Breast epithelium (tissue), 3 donors: ENCODE measurements around the gene ALK.

Experiments
- POLR2A ChIP-seq: fragments of 450-650 bp; IDR thresholded peaks from one replicate; pipeline ENCODE4 v1.6.1; 2016; ENCODE audit warnings: antibody characterized with exemption, mild to moderate bottlenecking, moderate library complexity
- TF ChIP-seq, protein P1 (sequence below), 3 donors: fragments of 450-650 bp; IDR thresholded peaks; one replicate each; pipeline ENCODE4 v1.5.1; 2016 to 2017; ENCODE audit warnings: antibody characterized with exemption in 3 of 3, mild to moderate bottlenecking in 3 of 3, moderate library complexity in 3 of 3

DNA sequence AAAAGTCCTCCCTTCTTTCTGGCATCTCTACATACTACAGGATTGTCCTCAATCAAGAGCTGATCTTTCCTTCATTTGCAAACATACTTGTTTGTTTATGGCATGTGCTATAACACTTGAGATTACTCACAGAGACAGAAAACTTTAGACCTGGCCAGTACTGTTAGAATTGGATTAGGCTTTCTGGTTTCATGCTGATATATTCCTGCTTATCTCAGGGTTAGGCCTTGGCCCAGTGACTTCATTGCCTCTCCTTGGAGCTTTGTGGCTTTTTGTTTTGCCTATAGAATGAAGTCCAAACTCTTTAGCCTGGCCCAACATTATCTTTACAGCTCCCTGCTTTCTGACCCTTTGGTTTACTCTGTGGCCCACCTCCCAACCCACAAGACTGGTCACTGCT, 363.3 kb downstream of the ALK start:
- no peak for TF ChIP-seq POLR2A
- TF ChIP-seq, protein P1, sequence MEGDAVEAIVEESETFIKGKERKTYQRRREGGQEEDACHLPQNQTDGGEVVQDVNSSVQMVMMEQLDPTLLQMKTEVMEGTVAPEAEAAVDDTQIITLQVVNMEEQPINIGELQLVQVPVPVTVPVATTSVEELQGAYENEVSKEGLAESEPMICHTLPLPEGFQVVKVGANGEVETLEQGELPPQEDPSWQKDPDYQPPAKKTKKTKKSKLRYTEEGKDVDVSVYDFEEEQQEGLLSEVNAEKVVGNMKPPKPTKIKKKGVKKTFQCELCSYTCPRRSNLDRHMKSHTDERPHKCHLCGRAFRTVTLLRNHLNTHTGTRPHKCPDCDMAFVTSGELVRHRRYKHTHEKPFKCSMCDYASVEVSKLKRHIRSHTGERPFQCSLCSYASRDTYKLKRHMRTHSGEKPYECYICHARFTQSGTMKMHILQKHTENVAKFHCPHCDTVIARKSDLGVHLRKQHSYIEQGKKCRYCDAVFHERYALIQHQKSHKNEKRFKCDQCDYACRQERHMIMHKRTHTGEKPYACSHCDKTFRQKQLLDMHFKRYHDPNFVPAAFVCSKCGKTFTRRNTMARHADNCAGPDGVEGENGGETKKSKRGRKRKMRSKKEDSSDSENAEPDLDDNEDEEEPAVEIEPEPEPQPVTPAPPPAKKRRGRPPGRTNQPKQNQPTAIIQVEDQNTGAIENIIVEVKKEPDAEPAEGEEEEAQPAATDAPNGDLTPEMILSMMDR (IDR thresholded peaks at IDR 0.05), result no peak
